Eye (tissue), 1 donor: ENCODE results near the gene ZNF474.
A peak's percentile ranks its signal among the peaks of the same experiment; 100 is the strongest.

ENCODE experiments used
- DNase-seq: peaks from one replicate; pipeline ENCODE4 v3.0.0-alpha.2; 2015

Gene ZNF474

DNA sequence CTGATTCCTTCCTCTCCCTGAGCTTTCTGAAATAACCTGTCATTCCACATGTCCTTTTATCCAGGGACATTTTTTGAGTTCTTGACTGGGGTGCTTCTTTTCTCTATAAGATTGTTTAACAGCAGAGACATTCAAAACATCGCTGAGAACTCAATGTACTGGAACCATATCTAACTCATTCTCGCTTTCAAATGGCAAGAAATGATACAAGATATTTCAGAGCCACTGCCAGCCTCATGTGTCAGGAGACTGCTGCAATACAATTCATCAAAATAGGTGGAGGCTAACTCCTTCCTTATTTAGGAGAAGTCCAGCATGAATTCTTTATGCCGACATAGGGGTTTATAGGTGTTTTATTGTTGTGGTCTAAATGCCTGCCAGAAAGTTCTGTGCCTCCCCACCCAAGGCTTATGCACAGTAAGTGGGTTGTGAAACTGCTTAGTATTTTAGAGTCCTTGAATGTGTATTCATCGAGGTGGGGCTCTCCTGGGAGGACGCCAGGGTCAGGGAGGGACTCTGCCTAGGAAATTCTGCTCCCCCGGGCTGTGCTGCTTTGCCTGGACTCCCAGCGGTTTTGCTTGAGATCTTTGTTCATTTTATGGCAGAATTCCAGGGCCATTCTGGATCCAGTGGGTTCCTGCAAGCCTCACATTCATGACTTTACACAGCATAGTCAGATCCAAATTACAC is 53.9 kb downstream of the ZNF474 start:
- DNase-seq: peak; percentile 13

DNA sequence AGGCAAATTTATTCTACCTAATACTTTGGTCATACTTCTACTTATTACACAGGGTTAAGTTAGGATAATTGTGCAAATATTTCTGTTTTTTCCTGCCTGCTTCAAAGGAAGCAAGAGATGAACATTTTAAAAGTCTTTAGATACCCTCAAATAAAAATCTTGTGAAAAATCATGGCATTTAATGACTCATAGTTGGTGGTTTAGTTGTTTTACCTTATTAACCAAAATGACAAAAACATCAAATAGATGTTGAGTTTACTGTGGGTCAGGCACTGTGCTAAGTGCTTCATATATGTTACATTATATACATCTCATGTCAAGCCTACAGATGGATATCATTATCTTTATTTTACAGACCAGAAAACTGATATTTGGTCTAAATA is 54.4 kb downstream of the ZNF474 start:
- DNase-seq: no peak

DNA sequence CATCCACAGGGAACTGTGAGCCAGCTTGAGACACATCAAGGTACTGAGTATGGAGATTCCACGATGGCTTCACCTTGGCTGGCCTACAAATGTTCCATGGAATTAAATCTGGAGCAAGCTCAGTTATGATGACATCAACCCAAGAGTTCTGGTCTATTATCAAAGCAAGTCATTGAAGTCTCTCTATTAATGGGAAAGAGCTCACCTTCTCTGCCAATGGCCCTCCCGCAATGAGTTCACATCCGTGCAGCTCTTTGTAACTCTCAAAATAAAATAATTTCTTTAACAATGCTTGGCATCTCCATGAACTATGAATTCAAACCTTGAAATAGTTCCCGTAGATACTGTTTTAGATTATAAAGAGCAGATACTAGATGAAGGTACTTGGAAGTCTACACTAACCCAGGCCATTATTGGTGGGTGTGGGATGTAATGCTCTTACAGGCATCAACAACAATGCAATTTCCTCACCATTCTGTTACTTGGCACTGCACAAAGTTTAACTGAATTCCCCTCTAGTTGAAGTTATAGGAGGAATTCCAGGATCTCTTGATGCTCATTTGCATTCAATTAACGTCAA is 55.4 kb downstream of the ZNF474 start:
- DNase-seq: no peak

DNA sequence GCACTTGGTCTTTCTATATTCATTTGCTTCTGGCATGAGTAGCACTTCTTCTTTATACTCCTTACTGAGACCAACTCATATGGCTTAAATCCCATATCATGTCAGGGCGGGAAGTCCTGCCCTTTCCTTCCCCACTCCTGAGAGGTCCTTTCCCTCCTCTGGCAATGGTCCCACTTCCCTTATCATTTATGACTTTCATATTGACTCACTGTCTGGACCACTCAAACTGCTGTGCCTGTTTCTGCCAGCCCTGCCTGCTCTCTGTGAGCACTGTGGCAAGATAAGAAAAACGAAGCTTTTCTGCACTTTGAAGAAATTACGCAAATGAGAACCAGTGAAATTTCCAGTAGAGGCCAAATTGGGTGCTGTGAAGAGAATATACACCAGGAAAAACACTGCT is 58.1 kb downstream of the ZNF474 start:
- DNase-seq: no peak

DNA sequence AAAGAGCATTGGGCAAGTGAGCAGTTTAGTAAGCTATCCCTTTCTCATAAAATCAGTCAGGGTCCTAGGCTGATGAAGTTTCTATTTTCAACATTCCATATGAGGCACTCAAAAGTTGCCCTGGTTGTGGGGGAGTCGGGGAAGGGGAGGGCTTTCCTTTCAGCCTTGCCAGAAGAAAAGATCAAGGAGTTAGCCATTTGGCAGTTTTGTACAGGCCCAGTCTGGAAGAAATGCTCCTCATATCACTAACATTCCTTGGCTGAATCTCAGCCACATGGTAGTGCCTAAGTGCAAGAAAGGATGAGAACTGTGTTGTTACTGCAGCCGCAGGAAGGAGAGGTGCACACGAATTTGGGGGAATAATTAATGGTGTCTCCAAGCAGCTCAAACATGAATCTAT is 60.8 kb downstream of the ZNF474 start:
- no peak for DNase-seq

DNA sequence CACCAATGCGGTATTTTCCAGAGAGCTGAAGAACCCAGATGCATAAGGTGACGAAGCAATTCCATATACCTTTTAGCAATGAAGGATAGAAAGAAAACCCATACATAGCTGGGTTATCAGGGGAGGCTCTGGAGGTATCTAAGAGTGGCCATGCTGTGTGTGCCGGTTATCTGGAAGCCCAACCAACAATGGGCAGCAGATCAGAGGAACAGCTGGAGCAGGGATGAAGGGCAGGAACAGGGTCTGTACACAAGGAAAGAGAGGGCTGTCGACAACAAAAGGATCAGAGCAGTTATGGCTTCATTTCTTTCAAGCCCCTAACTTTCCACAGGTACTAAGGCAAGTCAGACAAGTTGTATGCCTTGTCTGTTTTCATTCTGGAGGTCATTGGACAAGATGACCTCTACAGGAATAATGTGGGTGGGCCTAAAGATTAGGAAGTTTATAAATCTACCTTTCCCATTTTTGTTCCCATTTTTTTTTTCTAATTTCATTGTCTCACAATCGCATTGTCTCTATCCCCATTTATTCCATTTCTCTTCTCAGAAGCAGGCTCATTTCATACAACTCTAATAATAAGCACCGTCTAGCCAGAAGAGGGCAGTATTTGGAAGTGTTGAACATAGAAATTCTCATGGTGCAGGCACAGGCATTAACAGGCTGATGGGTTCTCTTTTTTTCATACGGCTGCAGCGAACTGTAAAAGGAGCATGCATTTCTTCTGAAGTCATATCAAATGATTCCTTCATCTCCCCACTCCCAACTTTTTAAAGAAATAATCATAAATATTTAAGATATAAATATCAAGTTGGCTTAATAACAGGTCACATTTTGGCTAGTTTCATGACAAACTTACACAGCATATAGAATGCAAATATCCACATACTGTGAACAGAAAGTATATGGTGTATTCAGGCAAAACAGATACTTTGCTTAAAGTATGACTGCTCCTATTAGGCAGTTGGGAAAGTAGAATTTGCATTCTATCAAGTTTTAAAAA is 63.5 kb downstream of the ZNF474 start:
- DNase-seq: peak; percentile 87

DNA sequence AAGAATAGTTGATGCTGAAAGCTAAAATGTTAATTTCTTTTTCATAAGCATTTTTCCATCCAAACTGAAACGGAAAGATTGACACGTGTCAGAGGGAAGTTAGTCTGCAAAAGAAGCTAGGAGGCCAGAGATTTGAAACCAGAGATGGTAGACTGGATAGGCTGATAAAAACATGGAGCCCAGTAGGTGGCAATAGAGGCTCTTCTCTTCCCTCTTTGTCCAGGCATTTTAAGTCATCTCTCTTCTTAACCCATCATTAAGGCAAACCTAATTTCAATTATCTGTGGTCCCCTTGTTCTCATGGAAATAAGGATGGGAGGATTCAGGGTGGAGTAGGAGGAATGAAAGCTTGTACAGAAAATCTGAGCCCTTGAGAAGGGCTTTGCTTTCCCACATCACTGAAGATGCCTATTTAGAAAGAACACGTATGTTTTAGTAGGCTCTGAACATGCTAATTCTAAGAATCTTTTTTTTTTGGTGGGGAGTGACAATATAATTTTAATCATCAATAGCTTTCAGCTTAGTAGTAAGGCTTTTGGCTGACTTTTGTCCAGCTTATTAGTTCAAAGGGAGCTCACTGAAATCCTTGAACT is 66.6 kb downstream of the ZNF474 start:
- DNase-seq: peak; percentile 86

DNA sequence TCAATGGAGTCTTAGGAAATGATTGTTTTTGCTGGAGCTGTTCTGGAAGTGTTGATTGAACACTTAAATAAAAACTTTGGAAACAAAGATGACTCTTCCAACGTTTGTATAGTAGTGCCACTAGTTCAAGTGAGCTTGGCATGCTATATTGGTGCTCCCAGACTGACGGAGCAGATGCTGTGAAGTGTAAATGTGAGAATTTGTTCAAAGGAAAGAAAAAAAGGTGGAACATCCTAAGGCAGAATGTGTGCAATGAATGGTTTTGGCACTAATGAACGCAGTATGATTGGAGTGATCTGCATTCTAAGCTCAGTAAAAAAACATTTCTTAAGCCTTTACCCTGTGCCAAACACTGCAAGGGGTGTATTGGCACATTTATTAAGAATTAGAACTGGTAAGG is 69.8 kb downstream of the ZNF474 start:
- no peak for DNase-seq

DNA sequence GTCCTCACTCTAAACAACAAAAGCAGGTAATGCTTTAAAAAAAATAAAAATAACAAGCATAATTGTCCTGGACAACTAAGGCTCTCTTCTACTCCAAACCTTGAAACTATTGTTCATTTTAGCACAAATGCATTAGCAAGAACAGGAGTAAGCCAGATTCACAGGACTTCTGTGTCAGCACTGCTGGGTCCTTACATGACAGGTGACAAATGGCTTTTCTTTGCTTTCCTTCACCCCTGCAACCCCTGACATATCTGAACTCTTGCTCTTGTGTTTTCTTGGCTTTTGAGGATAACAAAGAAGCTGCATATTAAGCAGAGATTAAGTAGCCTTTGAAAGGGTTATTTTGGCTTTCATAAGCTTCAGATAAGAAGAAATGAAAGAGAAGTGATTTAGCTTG is 71.1 kb downstream of the ZNF474 start:
- no peak for DNase-seq

DNA sequence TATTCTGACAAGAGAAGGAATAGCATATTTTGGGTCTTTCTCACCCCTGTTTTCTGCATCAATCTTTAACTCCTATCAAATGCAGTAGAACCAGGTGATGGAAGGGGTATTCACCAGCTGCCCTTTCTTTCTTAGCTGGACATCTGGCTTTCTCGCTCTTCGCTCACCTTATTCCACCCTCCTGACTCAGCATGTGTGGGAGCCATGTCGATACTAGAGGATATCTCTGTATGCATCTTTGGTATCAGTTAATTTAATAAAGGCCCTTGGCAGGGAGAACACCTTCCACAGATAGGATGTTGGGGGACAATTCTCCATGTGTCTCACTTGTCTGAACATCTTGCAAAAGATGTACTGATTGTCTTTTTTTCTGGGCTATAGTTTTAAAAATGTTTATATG is 71.5 kb downstream of the ZNF474 start:
- DNase-seq: no peak

DNA sequence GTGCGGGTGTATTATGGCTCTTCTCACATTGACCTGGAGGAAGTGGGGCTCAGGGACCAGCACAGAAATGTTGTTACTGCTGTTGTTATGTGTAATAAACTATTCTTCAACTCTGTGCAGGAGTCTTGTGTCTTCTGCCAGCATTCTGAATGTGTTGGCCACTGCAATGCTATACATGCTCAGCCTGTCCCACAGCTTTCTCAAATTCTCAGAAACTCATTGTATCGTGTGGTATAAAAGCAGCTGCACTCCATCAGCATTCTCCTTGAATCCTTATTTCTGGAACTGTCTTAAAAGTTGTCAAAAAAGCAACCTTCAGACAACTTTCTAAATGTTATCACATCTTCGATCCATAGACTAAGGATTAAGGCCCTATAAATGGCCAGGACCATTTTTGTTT is 72.0 kb downstream of the ZNF474 start:
- DNase-seq: no peak

DNA sequence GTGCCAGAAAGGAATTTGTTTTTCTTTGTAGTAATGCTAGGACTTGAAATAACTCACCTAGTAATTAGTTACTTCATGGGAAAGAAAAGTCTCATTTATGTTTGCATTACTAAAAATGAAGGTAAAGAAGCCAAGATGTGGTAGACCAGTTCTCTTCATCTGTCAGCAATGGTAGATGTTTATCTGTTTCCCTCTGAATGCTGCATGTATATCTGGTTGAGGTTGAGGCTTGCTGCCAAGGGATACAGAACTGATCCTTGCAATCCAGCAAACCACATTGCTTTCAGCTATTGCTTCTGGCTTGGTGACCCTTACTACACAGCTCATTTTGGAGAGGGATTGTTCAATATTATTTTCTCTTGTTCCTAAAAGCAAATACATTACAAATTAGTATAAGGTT is 73.6 kb downstream of the ZNF474 start:
- DNase-seq: no peak
